ENCODE measurements around the gene FKTN.

Gene FKTN

DNA sequence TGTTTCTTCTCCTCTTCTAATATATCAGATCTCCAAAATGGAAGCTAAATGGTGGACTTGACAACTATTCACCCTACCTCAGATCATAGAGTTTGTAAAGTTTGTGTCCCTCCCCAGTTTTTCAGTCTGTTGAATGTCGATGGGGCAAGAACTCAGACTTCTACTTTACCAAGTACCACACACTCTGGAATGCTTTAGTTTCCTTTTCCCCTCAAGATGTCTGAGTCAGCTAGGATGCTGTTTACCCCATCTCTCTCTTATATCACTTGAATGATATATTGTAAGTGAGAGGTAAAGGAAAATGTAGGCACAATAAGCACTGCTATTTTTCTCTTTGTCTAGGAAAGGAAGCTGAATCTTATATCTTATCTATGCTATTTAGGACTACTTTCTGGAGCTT, 78.4 kb downstream of the FKTN start:
- no peak for DNase-seq

DNA sequence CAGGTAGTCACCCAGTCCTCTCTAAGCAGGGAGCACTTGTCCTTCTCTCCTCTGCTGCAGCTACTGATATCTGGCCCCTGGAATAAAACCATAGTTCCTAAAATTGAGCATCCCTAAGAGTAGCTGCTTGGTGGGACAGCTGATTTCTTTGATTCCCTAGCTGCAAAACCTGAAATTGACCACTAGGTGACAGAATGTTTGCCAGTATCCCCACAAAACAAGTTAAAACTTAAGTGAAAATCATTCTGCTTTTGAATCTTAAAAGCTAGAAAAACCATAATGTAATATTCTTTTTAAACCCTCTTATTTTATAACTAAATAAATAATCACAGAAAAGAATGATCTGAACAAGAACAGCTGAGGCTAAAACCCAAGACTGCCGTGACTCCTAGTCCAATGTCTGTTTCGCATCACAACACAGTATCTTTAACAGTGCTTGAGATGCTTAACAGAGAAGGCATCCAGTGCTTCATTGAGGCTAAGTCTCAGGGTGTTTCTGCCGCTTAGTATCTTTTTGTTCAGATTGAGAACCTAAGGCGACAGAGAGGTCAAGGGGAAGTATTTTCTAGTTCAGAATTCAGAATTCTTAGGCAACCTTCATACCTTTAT, 80.0 kb downstream of the FKTN start:
- DNase-seq, result no peak

DNA sequence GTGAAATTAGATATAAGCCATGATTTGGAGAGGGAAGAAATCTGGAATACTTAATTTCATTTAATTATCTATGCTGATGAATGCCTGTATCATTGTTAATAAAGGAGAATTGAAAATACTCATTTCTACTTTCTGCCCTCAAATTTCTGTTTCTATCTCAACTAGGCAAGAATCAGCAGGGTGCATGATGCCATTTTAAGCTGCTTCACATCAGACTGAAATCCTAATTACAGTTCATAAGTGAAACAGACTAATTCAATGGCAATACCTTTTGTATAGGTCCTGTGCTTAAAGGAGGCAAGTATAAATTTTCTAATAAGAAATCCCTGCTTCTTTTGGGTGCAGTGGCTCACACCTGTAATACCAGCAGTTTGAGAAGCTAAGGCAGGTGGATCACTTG, 82.0 kb downstream of the FKTN start:
- no peak for DNase-seq

DNA sequence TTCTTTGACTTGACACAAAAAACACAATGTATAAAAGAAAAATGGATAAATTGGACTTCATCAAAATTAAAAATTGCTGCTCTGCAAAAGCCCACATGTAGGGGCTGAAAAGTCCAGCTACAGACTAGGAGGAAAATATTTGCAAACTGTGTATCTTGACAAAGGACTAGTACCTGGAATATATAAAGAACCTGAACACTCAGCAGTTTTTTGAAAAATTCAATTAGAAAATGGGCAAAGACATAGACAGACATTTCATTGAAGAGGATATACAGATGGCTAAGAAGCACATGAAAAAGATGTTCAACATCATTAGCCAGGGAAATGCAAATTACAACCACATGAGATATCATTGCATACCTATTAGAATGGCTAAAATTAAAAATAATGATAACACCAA, 85.9 kb downstream of the FKTN start:
- no peak for DNase-seq

DNA sequence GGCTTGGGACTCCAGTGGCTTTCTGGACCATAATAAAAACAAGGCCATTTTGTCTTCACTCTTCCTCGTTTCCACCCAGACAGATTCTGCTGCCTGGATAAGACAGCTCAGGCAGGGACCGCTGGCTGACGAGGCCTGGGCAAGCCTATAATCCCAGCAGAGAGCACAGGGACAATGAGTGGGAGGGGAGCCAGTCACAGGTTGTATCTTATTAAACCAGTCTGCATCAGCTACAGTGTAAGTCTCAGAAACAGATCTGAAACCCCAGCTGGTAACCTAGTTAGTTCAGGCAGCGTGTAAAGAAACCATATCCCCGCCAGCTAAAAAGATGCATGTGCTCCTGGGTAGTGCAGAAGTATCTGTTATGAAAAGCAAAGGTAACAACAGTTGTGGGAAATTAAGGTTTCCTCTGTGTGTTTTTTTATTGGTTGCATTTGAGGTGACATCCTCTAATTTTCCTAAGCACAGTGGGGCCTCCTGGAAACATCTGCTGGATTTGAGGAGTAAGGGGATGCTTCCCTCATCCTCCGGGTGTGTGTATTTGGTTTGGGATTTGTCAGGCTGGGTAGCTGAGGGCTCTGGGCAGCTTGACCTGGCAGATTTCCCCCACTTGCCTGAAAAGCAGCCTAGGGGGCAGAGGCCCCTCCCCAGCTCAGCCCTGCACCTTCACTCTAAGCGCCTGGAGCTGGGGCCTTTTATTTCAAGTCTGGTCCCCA, 89.1 kb downstream of the FKTN start:
- peak; percentile 13 for DNase-seq

DNA sequence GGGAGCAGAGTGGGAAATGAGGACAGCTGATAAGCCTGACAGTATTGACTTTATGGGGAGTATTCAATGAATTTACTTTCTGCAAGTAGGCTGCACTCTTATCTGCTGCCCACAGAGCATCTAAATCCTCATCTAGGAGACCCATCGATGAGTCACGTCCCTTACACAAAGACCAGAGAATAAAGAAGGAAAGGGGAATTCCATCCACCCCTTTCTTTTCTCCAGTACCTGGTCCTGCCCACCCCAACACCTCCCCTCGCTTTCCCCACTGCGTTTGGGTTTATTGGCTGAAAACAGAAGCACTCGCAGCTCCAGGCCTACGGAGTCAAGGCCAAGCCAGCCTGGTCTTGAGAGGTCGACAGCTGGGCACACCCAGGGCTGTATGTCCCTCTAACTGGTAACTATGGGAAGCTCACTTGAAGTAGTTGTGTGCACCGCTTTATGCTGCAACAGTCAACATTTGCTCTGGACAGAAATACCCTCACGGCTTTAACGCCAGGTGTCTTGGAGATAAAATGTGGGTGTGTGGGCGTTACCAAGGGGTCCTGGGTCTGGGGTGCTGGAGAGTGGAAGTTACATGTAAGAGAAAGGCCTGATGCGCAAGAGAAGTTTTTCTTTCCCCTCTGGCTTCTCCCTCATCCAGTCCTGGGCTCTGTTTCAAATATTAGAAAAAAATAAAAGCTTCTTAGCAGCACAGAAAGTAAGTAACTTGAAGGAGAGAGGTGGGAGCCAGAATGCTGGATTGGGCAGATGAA, 89.8 kb downstream of the FKTN start:
- DNase-seq, result peak; percentile 72

DNA sequence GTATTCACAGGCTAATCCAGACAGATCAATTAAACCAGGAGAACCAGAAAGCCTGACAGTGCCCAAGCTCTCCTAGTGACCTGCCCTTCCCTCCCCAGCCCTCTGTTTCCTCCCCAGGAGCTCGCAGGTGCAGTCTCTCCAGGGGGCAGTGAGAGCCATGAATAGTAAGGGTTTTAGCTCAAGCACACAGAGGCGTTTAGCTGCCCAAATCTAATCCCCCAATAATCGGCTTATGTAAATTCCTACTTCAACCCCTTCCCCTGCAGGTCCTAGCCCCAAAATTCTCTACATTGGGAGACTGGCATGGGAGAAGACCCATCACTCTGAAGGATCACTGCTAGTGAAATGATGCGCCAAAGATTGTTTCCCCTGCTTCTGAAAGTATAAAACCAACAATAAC, 93.9 kb downstream of the FKTN start:
- peak; percentile 80 for DNase-seq

DNA sequence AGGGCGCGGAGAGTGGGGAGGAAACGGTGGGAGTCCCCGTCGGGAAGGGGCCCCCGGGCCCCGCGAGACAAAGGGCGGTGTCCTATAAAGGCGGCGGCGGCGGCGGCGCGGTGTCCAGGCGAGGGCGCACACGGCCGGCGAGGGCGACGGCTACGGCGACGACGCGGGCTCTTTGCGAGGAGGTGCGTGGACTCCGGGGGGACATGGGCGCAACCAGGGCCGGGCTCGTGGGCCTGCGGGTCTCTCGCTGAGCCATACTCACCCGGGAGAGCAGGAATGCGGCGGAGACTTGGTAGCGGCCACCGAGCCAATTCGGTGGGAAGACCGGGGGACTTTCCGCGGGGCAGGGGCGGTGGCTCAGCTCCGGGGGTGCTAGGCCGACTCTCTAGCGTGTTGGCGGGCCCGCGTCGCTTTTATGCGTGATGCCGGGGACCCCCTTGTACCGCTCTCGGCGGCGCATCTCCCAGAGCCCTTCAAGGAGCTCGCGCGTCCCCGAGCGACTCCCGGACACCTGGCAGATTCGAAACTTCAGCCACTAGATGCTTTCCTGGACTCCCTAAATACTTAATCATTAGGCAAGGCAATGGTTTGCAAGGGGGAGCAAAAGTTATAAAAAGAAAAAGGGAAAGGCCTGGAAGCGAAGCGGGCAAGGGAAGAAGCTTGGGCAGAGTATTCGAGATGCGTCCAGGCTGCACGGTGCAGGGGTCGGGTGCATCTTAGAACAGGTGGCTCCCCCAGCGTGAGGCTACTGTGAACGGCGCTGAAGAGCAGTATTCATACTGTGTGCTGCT, 98.4 kb downstream of the FKTN start:
- DNase-seq, result peak; percentile 54

DNA sequence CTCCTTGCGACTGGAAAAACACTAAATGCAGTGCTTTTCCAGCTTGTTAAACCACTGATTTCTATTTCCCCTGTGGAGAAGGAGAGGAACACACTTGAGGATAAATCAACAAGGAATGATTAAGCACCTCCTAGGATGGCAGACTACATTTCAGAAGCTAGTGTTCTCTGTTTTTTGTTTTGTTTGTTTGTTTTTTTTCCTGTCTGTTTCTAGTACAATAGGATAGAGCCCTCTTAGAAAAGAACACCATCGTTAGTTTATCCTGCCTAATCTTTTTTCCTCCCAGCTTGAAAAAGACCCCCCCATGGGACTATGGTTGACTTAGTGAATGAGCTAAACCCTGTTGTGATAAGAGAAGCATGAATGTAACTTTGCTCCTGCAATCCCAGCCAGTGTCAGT, 100.4 kb downstream of the FKTN start:
- DNase-seq, result no peak

DNA sequence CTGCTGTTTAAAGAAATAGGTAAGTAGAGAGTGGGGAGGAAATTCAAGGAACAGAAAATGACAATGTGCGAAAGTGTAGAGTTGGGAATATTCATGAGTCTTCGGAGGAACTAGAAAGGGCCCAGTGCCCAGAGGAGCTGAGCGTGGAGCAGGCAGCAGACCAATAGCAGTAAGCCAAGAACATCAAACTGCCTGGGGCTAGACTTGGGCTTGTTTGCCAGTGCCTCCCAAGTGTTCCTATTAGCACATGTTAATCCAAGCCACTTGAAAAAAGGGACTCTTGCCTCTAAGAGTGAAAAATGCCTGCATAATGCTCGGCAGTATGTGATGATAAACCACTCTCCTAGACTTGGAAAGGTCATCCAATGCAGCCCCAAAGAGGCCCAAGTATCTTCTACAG, 103.1 kb downstream of the FKTN start:
- DNase-seq, result no peak

DNA sequence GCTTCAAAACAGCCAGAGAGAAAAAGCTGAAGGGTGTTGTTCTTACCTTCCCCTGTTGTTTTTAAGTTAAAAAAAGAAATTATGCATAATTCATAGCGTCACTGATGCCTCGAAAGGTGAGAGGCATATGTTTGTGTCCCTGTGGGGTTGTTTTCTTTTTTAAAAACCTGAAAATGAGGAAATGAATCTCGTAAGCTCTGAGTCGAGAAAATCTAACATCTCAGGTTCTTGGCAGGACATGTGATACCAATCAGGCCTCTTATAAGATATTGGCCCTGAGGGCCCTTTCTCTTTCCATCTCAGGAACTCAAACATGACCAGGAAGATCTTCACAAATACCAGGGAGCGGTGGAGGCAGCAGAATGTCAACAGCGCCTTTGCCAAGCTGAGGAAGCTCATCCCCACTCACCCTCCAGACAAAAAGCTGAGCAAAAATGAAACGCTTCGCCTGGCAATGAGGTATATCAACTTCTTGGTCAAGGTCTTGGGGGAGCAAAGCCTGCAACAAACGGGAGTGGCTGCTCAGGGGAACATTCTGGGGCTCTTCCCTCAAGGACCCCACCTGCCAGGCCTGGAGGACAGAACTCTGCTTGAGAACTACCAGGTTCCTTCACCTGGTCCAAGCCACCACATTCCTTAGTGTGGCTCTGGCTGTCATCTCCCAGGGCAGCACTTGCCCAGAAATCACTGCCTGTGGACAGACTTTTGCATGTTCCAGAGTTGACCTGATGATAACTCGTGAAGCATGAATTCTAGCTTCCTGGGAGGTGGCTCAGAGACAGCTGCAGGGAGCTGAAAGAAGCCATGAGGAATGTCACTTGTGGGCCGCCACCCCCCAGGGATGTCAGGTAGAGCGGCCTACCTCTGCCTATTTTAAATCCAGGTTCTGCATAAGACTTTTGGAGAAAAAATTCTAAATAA, 104.5 kb downstream of the FKTN start, which contains the start of gene TAL2:
TSS of gene TAL2 (plus strand) at position 274 of the 921 bp plus-strand sequence. CDS start at position 314, 40 bp downstream.
- DNase-seq, result no peak

DNA sequence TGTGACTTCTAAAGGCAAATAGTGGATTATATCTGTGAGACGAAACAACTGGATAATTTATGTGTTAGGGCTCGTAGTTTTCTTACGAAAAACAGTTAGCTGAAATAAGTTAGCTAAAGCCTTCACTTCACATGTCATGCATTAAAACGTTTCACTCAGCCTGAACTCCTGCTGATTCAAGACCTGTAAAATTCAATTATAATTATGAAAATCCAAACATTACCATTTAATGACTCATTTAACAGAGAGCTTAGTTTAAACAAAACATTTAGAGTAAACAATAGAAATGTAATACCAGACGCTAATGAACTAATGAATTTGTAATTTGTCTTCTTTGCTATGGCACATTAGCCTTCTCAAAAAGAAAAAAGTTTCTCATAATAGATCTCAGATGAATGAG, 106.0 kb downstream of the FKTN start:
- DNase-seq, result no peak

DNA sequence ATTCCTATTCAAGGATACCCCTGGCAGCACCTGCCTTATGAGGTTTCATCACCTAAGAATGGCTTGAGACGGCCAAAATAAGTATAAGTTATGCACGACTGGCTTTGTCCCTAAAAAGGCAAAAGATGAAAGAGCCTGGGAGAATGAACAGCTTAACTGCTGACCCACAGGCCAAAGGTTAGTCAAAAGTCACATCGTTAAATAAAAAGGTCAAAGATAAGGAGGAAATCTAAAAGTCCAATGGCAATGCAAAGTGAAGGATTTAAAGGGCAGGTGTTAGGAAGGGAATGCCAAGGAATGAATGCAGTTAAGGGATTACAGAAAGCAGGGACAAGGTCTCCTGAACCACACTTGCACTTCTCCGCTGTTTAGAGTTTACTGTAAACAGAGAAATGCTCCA, 109.9 kb downstream of the FKTN start:
- no peak for DNase-seq

DNA sequence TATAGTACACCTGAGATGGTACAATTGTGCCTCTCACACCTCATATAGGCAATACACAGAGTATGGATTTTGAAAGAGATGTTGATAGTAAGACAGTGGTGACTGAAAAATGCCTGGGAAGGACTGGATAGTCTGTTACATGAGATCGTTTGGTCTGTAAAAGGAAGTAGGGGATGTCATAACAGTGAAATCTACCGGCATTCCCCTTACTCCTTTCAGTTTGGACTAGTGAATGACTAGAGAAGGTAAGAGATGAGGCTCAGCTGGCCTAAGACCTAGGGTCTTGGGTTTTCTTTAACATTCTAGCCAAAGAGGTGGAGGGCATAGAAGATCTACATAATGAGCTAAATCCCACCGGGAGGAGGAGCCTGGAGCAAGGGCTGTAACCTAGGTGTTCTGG, 112.4 kb downstream of the FKTN start:
- DNase-seq, result no peak

DNA sequence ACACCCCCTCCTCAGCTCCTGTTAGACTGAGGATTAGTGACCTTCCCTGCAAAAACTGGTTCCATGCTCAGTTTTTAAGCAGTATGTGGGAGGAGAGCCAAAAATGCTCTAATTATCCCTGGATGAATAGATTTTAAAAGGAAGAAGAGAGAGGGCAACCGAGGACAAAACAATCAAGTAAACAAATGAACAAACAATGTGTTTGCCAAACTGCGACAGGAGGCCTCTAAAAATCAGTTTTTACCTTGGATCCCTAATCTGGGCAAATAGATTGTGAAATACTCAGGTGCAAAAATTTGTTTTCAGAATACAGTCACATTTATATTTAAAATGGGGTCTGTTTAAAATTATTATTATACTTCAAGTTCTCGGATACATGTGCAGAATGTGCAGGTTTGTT, 112.8 kb downstream of the FKTN start:
- no peak for DNase-seq

DNA sequence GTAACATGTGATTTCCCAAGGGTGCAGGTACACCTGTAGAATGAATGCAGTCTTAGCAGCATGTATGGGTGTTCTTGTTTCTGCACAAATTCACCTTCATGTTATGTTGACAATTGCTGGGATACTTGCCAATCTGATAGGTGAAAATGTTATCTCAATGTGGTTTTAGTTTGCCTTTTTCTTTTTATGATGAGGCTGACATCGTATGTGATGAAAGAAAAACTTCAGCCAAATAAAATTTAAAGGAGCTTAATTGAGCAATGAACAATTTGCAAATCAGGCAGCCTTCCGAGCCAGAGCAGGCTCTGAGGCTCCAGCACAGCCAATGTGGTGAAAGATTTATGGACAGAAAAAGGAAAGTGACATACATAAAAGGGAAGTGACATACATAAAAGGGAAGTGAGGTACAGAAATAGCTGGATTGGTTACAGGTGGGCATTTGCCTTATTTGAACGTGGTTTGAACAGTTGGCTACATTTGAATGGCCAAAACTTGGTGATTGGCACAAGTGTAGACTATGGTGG, 114.8 kb downstream of the FKTN start:
- no peak for DNase-seq

DNA sequence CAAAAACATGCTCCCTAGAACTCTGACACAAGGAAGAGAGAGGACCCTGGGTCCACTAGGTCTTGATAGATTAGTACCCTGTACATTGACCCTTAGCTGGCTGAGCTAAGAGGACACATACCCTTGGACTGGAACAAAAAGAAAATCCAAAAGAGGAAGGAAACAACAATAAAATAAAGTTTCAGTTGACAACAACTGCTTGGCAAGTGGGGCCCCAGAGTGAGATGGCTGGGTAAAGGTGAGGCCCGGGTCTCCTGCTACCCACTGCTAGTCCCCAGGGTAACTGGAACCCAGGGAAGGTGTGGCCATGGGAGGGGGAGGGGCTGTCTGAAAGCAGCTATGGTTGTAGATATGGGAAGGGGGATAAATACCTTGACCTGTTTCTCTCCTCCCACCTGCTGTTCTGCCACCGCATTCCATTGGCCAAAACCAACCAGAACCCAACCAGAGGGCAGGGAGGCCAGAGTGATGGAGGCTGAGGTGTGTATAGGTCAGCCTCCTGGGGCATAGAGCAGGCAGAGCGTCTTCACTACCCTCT, 116.0 kb downstream of the FKTN start:
- no peak for DNase-seq

DNA sequence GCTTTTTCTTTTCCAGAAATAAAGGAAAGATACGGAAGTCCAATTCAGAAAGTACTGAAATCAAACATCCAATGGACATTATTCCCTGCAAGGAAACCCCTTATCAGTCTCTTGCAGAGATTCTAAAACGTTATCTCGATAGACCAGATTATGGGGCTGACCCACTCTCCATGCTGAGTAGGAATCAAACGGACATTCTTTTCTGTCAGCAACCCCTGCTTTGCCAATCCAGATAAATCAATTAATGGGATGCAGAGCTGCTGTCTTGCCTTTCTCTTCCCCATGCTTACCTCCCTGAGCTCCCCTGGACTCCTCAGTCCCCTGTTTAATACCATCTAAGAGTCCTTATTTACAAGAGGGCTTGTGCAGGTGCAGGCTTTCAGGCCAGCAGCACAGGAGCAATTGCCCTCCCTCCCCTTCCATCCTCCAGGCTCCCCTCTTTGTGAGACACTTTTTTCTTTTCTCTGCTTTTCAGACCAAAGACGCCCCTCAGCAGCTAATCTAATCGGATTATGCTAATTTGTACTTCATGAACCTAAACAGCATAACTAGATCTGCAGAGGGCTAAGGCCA, 118.5 kb downstream of the FKTN start:
- no peak for DNase-seq

DNA sequence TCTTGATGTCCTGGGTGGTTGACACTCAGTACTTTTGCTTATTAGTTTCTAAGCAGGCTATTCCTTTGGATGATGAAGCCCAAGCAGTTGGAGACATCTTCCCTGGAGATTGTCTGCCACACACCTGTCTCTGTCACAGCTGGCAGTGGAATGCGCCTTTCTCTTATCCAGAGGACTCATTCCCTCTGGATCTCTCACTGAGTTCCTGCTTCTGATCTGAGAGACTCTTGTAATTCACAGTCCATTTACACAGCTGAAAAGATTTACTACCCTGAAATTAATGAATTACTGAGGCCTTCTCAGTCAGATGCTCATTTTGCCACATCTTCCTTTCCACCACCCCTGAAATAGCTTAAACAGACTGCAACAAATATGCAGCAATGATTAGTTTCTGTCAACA, 120.2 kb downstream of the FKTN start:
- DNase-seq, result no peak

DNA sequence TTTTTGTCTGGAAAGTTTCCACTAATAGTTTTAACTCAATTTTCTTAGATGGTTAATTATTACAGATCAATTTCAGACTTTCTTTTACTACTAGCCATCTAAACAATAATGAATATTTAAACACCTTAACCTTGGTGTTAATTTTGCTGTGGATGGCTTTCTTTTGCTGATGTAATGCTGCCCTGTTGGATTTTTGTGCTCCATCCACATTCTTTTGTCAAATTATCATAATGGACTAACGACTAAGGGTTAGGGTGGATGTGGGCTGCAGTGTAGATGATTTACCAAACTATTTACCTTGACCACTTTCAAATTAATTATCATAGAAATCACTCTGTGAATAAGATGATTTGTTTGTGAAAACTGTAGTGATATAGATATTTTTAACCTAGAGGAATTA, 120.8 kb downstream of the FKTN start:
- no peak for DNase-seq
